ENCODE measurements around the gene ERCC1.

- TF ChIP-seq CTCF (IDR thresholded peaks at IDR 0.05) (no peak), POLR2AphosphoS5 (IDR thresholded peaks at IDR 0.05) (no peak)
Observed at GRCh38 chr19:45385392-45386221, 38.1 kb downstream of the ERCC1 start.

All from transverse colon (tissue), 4 donors.